HG03432 (cell line): ENCODE data around the gene SYNE1.
A peak's percentile ranks its signal among the peaks of the same experiment; 100 is the strongest.

Experiments used
- ATAC-seq: cut with Tn5 transposase; IDR thresholded peaks from one replicate; pipeline ENCODE4 v1.9.1; 2021; ENCODE audit warnings: mild to moderate bottlenecking, moderate library complexity; ENCODE audit not compliant: unreplicated experiment

SYNE1 gene

DNA sequence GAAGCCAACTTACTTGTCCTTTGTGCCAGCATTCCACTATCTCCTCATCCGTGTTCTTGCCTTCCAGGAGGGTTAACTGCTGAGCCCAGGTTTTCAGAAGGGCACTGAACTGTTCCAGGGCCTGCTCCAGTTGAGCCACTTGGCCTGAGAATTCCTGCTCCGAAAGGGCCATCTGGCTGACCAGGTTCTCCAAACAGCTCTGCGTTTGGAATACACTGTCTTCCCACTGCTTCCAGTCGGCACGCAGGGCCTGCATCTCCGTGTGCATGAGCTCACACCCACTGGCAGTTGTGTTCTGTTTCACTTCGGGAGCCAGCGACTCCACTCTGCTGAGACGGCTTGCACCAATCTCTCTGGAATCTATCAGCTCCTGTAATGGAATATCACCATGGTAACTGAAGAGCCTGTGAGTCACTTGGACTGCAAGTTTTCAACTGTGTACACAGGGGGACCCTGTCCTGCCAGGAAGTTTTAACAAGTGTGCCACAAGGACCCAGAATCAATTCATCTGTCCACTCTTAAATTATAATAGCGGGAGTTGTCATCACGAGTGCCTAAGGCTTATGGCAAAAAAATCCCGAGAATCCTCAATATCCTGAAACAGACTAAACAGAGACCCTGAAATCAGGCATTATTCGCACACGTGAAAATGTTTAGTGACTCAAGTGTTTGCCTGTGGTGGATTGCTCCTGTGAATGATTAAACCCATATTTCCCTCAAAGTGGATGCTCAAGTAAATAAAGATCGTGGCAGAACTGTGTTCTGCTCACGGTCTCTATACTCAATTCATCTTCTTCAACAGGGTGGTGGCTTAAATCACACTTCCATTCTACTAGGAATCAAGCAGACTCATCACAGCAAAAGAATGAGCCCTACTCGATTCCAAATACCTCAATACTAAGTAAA lies 255.9 kb downstream of the SYNE1 start:
- ATAC-seq = no peak

DNA sequence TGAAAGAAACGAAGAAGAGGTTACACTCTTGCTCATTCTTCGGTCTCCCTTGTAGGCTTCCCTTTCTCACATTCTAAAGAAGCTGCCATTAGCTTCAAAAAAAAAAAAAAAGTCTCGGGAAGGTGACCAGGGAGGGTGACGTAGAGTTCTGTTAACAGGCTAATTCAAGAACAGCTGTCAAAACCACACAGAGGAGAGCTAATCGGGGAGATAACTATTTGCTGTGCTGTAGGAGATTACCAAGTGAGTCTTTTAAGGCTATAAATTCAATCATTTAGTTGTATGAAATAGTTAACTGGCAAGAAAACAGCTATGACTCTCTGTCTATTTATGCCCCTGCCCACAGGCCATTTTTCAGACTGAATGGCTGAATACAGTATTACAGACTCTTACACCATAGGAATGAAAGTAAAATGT lies 256.8 kb downstream of the SYNE1 start:
- peak; percentile 44 for ATAC-seq

DNA sequence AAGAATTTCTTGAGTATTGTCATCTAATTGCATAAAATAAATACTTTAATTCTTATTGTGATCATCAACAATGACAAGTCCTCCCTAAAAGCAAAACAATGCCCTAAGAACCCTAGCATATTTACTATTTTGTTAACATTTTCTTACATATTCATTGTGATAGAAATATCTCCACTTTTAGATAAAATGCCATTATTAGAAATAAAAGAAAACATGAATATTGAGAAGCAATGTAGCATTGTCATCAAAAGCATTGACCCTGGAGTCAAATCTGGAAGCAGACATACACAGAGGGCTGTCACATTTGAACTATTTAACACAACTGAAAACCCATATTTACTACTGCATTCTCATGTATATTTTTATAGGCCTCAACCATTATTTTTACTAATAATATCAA lies 257.7 kb downstream of the SYNE1 start:
- ATAC-seq = no peak

DNA sequence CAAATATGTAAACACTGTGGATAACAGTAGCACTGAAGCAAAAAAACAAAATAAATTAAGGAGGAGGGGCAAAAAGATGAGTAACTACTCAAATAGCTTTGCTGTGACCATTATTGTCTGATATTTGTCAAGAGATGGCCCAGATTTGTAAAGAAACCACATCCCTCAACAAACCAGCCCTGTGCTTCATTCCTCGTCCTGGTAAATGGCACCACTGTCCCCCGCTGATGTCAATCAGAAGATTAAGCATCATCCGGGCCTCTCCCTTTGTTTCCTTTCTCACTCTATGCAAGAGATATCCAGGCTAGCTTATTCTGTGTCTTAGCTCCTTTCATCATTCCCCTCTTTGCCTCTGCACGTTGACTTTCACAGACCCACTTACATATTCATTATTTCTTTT lies 259.0 kb downstream of the SYNE1 start:
- no peak for ATAC-seq

DNA sequence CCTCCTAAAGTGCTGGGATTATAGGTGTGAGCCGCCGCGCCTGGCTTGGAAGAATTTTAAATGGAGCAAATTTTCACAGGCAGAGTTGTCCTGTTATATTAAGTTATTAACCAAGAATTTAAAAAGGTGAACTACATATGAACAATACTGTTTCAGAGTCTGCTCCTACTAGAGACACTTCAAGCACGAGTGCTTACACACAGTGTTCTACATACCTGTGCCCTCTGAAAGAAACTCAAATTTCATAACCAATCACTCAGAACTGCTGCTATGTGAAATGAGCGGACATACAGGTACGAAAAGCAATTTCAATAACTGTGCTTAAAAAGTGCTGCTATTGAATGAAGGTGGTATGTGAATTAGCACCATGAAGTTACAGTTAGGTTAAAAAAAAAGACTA lies 262.0 kb downstream of the SYNE1 start:
- no peak for ATAC-seq

DNA sequence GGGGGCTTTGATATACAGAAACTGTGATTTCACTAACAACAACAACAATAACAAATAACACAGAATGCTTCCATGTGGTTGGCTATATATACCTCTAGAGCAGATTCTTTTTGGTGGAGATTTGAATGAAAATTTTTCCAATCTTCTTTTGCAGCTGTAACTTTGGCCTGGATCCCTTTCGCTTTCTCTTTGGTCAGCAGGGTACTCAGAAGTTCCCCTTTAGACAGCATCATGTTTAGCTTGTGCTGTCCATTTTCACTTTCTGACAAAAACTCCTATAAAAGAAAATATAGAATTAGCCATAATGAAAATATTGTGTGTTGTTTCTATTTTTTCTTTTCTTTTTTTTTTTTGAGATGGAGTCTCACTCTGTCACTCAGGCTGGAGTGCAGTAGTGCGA lies 264.2 kb downstream of the SYNE1 start:
- ATAC-seq = no peak

DNA sequence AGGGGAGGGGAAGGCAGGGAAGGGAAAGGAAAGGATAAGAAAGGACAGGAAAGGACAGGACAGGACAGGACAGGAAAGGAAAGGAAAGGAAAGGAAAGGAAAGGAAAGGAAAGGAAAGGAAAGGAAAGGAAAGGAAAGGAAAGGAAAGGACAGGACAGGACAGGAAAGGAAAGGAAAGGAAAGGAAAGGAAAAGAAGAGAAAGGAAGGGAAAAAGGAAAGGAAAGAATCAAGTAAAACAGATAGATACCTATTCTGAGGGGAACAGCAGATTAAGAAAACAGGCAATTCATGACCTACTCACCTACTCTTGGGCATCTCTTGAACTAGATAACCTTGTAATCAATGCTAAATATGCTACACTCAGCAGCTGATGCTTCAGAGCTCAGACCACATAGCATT lies 265.4 kb downstream of the SYNE1 start:
- no peak for ATAC-seq

DNA sequence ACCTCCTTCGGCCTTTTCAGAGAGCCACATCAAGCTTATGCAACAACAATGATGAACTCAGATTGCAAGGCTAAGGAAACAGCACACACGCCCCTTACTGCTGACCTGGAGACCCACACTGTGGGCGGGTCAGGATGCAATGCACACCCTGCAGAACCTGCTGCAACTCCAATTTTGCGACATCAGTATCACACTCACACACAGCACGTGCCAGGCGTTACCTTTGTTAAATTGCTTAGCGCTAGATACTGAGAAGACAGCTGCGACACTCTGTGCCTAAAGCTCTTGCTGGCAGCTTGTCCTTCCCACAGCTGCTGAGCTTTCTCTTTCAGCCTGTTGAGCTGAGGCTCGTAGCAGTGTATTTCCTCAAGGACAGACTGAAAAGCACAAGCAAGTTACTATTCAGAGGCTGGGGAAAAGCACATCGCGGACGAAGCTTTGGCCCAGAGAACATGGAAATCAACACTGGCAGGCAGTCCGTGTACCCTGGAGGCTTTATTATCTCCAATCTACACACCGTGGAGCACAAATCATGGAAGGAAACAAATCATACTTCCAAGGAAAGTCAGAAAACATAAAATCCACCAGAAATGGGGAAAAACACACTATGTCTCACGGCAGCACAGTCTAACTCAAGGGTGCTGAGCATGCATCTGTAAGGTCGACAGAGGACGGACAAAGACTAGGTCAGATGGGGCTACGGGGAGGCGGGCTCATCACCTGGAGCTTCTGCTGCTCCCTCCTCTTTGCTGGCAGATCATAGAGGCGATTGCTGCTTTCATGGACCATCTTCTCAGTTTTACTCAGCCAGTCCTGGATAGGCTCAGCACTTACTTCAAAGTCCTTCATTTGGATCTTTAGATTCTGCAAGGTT lies 268.2 kb downstream of the SYNE1 start:
- no peak for ATAC-seq

DNA sequence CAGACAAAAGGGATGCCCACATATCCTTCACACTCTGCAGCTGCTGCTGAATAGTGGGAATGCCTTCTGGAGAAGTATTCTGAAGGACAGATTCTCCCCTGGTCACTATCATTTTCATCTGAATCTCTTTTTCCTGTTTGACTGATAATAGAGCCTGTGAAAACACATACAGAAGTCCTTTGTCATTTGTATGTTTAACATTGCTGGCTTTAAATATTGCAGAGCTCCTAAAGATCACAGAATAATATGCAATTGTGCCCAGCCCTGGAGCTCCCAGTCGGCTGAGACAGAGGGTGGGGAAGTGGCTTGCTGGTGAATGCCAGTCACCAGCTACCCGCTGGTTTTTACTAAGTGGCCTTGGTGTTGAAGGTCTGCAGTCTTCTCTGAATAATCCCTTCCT lies 272.3 kb downstream of the SYNE1 start:
- ATAC-seq = no peak

DNA sequence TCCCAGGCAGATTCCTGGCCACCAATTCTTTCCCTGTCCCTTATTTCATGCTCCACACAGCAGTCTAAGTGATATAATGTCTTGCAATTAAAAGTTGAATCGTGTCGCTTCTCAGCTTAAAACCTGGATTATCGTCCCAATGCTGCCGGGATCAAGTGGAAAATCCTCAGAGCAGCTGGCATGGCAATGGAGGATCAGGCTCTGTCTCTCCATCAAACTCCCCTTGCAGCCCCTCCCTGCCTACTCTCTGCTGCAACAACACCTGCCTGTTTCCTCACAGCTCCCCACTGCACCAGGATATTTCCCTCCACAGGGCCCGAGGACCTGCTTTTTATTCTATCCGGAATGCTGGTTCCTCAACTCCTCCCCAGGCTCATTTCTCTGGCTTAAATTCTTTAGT lies 277.1 kb downstream of the SYNE1 start:
- ATAC-seq = no peak

DNA sequence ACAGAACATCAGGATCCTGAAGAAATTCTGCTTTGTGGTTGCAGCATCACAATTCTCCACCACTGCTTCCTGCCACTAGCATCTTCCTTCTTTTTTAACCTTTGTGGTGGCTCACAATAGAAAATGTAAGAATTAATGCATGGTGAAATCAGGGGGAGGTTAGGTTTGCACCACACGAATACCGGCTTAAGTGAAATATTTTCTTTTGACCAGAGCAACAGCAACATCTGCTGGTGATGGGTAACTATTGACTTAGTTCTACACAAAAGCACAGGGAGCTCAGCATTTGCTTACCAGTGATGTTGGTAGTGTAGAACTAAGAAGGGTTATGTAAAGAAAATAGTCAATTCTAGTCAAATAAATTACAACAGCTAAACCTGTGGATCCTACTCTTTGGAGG lies 280.5 kb downstream of the SYNE1 start:
- peak; percentile 77 for ATAC-seq

DNA sequence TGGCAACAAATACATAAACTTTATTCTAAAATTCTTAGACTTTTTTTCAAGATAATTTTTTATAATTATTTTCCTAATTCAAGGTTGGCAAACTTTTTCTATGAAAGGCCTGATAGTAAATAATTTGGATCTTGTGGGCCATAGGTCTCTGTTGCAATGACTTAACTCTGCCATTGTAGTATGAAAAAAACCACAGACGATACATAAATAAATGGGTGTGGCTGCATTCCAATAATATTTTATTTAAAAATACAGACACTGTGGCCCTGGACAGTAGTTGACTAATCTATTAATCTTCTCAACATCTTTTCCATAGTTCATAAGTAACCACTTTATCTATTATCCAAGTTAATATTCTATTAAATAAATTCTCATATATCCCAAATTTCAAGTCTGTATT lies 281.1 kb downstream of the SYNE1 start:
- no peak for ATAC-seq

DNA sequence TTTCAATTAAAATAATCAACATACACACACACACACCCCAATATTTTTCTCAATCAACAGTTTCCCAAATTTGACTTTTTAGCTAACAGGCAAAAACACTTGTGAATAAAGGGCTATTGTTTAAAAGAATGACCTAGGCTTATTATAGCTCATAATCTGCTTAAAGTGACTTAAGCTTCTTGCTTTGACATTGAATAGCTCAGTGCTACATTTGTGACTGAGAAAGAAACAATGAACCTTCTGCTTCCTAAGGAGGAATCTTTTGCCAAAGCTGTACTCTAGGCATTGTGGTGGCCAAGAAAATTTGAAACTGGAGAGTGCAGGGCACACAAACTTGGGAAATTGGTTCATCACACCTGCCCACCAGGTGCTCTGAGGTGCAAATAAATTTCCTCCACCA lies 282.0 kb downstream of the SYNE1 start:
- no peak for ATAC-seq

DNA sequence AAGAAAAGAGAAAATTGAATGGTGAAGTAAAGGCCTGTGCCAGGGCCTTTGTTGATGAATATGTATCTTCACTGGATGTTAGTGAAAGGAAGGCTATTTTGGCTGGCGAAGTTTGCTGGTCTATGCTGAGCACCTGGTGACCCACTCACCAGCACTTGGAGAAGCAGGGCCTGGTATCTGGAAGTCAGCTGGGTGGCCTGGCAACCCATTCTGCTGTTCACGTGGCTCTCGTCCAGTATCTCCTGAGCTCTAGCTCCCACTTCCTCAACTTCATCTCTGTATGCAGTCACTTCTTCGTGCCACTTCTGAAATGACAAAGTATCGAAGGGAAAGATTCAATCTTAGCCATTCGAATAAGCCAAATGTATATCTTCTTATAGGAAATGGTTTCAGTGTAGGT lies 283.7 kb downstream of the SYNE1 start:
- no peak for ATAC-seq

DNA sequence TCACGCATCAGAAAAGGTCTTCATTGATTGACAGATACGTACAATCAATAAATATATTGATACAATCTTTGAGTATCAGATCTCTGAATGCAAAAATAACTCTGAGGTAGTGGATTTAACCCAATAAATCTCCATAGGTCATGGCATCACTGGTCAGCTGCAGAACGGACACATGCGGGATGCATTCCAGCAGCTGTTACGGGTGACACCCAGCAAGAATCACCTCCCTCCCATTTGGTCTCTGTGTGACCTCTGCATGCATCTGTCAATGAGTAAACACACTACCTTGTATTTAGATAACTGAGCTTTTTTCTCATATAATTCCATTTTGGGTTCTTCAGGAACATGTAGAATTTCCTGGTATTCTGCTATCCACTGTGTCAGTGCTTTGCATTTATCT lies 285.4 kb downstream of the SYNE1 start:
- ATAC-seq = no peak

DNA sequence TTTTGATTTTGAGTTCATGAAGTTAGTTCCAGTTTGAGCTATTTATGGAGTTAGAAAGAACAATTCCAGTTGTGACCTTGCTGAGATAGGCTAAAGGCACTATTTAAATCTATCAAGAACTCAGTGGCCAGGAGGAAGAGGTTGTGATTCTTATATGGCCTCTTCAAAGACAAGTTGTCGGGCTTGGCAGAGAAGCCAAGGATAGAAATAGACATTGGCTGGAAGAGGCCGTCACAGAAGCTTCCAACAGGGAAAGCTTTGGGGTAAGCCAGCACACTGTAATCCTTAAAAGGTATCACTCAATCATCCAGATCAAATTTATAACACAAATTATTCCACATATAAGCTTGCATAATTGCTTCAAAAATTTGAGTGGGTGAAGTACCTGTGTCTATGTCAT lies 286.1 kb downstream of the SYNE1 start:
- no peak for ATAC-seq

DNA sequence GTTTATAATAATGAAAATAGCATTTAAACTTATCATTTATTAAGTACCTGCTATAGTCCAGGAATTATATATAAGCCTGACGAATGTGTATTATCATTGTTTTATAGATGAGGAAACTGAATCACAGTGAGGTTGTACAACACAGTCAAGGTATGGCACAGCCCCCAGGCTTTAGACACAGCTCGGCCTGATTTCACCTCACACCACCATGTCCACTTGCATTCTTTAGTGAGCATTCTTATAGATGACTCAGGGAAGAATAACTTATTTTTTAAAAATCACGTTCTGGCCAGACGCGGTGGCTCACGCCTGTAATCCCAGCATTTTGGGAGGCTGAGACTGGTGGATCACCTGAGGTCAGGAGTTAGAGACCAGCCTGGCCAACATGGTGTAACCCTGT lies 289.0 kb downstream of the SYNE1 start:
- no peak for ATAC-seq

DNA sequence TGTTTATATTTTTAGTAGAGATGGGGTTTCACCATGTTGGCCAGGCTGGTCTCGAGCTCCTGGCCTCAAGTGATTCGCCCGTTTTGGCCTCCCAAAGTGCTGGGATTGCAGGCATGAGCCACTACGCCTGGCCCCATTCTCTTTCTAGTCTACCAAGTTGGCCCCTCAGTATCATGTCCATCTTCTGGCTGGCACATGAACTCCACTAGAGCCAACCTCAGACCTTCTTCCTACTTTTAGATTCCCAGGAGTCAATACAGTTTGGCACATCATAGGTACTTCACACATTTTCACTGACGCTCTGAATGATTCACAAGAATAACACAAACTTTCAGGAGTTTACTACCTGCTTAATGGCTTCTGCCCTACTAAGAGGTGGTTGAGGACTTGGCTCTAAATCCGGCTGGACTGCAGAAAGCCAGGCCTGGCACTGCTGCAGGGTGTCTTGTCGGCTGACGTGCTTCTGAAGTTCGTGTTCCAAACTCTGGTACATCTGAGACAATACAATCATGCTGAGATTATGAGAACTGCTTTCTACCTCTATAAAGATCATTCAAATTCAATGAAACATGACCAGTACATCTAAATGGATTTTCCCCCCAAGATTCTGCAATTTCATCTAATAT lies 293.3 kb downstream of the SYNE1 start:
- ATAC-seq = no peak

DNA sequence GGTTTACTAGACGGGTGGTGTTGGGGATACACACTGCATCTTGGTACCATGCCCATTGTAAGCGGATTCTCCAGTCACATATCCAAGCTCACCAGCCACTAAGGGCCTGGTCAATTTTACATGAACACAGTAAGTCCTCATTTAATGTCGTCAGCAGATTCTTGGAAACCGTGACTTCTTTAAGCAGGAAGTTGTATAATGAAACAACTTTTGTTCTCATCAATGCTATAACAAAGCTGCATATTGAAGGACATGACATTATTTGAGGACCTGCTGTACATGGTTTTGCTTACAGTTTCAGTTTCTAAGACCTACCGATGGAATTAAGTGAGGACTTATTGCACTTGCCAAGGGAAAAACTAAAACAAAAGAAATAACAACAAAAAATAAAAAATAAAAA lies 295.6 kb downstream of the SYNE1 start:
- no peak for ATAC-seq

DNA sequence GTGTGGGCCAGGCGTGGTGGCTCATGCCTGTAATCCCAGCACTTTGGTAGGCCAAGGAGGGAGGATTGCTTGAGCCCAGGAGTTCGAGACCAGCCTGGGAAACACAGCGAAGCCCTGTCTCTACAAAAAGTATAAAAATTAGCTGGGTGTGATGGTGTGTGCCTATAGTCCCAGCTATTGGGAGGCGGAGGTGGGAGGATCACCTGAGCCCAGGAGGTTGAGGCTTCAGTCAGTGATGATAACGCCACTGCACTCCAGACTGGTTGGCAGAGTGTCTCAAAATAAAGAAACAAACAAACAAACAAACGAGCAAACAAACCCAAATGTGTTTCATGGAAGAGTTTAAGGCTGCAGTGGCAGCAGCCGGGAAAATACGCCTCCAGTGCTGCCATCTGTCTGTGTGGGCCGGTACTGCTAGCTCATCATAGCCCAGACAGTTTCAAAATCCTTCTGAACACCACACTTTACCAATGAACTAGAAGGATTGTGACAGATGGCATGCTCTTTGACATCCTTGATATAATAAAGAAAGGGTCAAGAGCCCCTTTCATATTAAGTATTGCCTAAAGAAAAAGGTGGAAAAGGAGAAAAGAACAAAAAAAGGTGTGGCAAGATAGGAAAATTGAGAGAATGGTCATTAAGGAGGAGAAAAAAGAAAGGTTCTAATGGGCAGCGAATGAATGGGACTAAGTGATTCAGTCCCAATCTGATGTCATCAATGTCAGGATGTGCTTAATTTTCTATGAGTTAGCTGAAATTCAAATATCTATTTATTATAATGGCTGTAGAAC lies 298.6 kb downstream of the SYNE1 start:
- peak; percentile 93 for ATAC-seq

DNA sequence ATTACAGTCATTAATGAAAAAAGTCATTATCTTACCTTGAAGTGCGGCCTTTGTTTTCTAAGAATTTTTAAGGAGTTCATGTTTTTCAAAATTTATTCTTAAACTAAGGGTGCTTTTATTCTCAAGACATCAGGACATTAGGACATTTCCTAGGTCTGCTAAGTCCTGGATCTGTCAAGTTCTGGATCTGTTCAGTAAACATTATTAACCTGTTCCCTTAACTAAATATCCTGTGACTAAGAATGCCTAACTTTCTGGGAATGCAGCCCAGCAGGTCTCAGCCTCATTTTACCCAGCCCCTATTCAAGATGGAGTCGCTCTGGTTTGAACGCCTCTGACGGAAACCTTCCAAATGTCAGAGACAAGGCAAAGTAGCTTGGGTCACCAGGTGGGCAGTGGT lies 302.6 kb downstream of the SYNE1 start:
- ATAC-seq = no peak
